ENCODE results near the gene GTF2IRD2.
"Not testable (repeated sequence)": the region's sequence is repeated elsewhere in the genome, so short reads cannot be mapped to it uniquely, and the experiment has no call there.

GTF2IRD2 gene

GRCh38 chr7:74781746-74782145 is 69.7 kb downstream of the GTF2IRD2 start:
- not testable (repeated sequence) for H3K4me1 ChIP-seq (ENCODE audit: insufficient read depth, low read length, poor library complexity, severe bottlenecking); H3K36me3 ChIP-seq (ENCODE audit: insufficient read depth, low read length); H3K27me3 ChIP-seq (ENCODE audit: insufficient read depth, low read length, poor library complexity, severe bottlenecking); H4K20me1 ChIP-seq (ENCODE audit: insufficient read depth, low read length, poor library complexity, severe bottlenecking); H3K4me3 ChIP-seq (ENCODE audit: low read length, poor library complexity, severe bottlenecking); H3F3A ChIP-seq (ENCODE audit: low read depth); H3K4me2 ChIP-seq (ENCODE audit: low read depth, low read length, poor library complexity, severe bottlenecking); H3K79me2 ChIP-seq (ENCODE audit: insufficient read depth, low read length); H2AFZ ChIP-seq (ENCODE audit: low read length); H3K9me2 ChIP-seq (replicated peaks; ENCODE audit: low read depth, low read length); H3K9ac ChIP-seq (ENCODE audit: low read depth, low read length, poor library complexity, severe bottlenecking); H3K9me3 ChIP-seq (ENCODE audit: insufficient read depth, low read depth, low read length)

- not testable (repeated sequence) for H3K79me2 ChIP-seq (ENCODE audit: insufficient read depth, low read length); H3K4me1 ChIP-seq (ENCODE audit: insufficient read depth, low read length, poor library complexity, severe bottlenecking); H3K27me3 ChIP-seq (ENCODE audit: insufficient read depth, low read length, poor library complexity, severe bottlenecking); H3K9ac ChIP-seq (ENCODE audit: low read depth, low read length, poor library complexity, severe bottlenecking); H3K36me3 ChIP-seq (ENCODE audit: insufficient read depth, low read length); H3K4me3 ChIP-seq (ENCODE audit: low read length, poor library complexity, severe bottlenecking); H4K20me1 ChIP-seq (ENCODE audit: insufficient read depth, low read length, poor library complexity, severe bottlenecking); H3F3A ChIP-seq (ENCODE audit: low read depth); H3K9me3 ChIP-seq (ENCODE audit: insufficient read depth, low read depth, low read length); H2AFZ ChIP-seq (ENCODE audit: low read length); H3K9me2 ChIP-seq (replicated peaks; ENCODE audit: low read depth, low read length); H3K4me2 ChIP-seq (ENCODE audit: low read depth, low read length, poor library complexity, severe bottlenecking)
Measured at GRCh38 chr7:74779053-74779452, 72.4 kb downstream of the GTF2IRD2 start.

GRCh38 chr7:74775111-74775510 is 76.3 kb downstream of the GTF2IRD2 start:
- H3K27me3 ChIP-seq (ENCODE audit: insufficient read depth, low read length, poor library complexity, severe bottlenecking); H3K9ac ChIP-seq (ENCODE audit: low read depth, low read length, poor library complexity, severe bottlenecking); H2AFZ ChIP-seq (ENCODE audit: low read length); H3K79me2 ChIP-seq (ENCODE audit: insufficient read depth, low read length); H4K20me1 ChIP-seq (ENCODE audit: insufficient read depth, low read length, poor library complexity, severe bottlenecking); H3F3A ChIP-seq (ENCODE audit: low read depth); H3K36me3 ChIP-seq (ENCODE audit: insufficient read depth, low read length); H3K9me3 ChIP-seq (ENCODE audit: insufficient read depth, low read depth, low read length); H3K4me3 ChIP-seq (ENCODE audit: low read length, poor library complexity, severe bottlenecking); H3K4me1 ChIP-seq (ENCODE audit: insufficient read depth, low read length, poor library complexity, severe bottlenecking); H3K9me2 ChIP-seq (replicated peaks; ENCODE audit: low read depth, low read length); H3K4me2 ChIP-seq (ENCODE audit: low read depth, low read length, poor library complexity, severe bottlenecking): not testable (repeated sequence)

GRCh38 chr7:74773760-74774750 is 77.3 kb downstream of the GTF2IRD2 start, which contains the start of gene NCF1:
Gene NCF1 (plus strand): TSS chr7:74774011. CDS start chr7:74774032, 21 bp downstream.
- H3K79me2 ChIP-seq (ENCODE audit: insufficient read depth, low read length); H3K4me3 ChIP-seq (ENCODE audit: low read length, poor library complexity, severe bottlenecking); H3K9me2 ChIP-seq (replicated peaks; ENCODE audit: low read depth, low read length); H2AFZ ChIP-seq (ENCODE audit: low read length); H3F3A ChIP-seq (ENCODE audit: low read depth); H3K9ac ChIP-seq (ENCODE audit: low read depth, low read length, poor library complexity, severe bottlenecking); H3K4me1 ChIP-seq (ENCODE audit: insufficient read depth, low read length, poor library complexity, severe bottlenecking); H3K36me3 ChIP-seq (ENCODE audit: insufficient read depth, low read length); H4K20me1 ChIP-seq (ENCODE audit: insufficient read depth, low read length, poor library complexity, severe bottlenecking); H3K4me2 ChIP-seq (ENCODE audit: low read depth, low read length, poor library complexity, severe bottlenecking); H3K27me3 ChIP-seq (ENCODE audit: insufficient read depth, low read length, poor library complexity, severe bottlenecking); H3K9me3 ChIP-seq (ENCODE audit: insufficient read depth, low read depth, low read length): not testable (repeated sequence)

GRCh38 chr7:74772093-74772492 is 79.3 kb downstream of the GTF2IRD2 start:
- not testable (repeated sequence) for H3K79me2 ChIP-seq (ENCODE audit: insufficient read depth, low read length); H3K9me2 ChIP-seq (replicated peaks; ENCODE audit: low read depth, low read length); H3K36me3 ChIP-seq (ENCODE audit: insufficient read depth, low read length); H3K9me3 ChIP-seq (ENCODE audit: insufficient read depth, low read depth, low read length); H2AFZ ChIP-seq (ENCODE audit: low read length); H3K9ac ChIP-seq (ENCODE audit: low read depth, low read length, poor library complexity, severe bottlenecking); H4K20me1 ChIP-seq (ENCODE audit: insufficient read depth, low read length, poor library complexity, severe bottlenecking); H3K27me3 ChIP-seq (ENCODE audit: insufficient read depth, low read length, poor library complexity, severe bottlenecking); H3K4me2 ChIP-seq (ENCODE audit: low read depth, low read length, poor library complexity, severe bottlenecking); H3K4me3 ChIP-seq (ENCODE audit: low read length, poor library complexity, severe bottlenecking); H3K4me1 ChIP-seq (ENCODE audit: insufficient read depth, low read length, poor library complexity, severe bottlenecking); H3F3A ChIP-seq (ENCODE audit: low read depth)

- H3K9me2 ChIP-seq (replicated peaks; ENCODE audit: low read depth, low read length); H3K9ac ChIP-seq (ENCODE audit: low read depth, low read length, poor library complexity, severe bottlenecking); H4K20me1 ChIP-seq (ENCODE audit: insufficient read depth, low read length, poor library complexity, severe bottlenecking); H2AFZ ChIP-seq (ENCODE audit: low read length); H3K27me3 ChIP-seq (ENCODE audit: insufficient read depth, low read length, poor library complexity, severe bottlenecking); H3K4me1 ChIP-seq (ENCODE audit: insufficient read depth, low read length, poor library complexity, severe bottlenecking); H3K9me3 ChIP-seq (ENCODE audit: insufficient read depth, low read depth, low read length); H3F3A ChIP-seq (ENCODE audit: low read depth); H3K4me2 ChIP-seq (ENCODE audit: low read depth, low read length, poor library complexity, severe bottlenecking); H3K79me2 ChIP-seq (ENCODE audit: insufficient read depth, low read length); H3K36me3 ChIP-seq (ENCODE audit: insufficient read depth, low read length); H3K4me3 ChIP-seq (ENCODE audit: low read length, poor library complexity, severe bottlenecking): not testable (repeated sequence)
Measured at GRCh38 chr7:74770062-74770461, 81.3 kb downstream of the GTF2IRD2 start.

GRCh38 chr7:74766991-74767390 is 84.4 kb downstream of the GTF2IRD2 start:
- not testable (repeated sequence) for H3K4me2 ChIP-seq (ENCODE audit: low read depth, low read length, poor library complexity, severe bottlenecking)

More at GRCh38 chr7:74766991-74767390, 84.4 kb downstream of the GTF2IRD2 start:
- H3K4me1 ChIP-seq (ENCODE audit: insufficient read depth, low read length, poor library complexity, severe bottlenecking); H2AFZ ChIP-seq (ENCODE audit: low read length); H3K9ac ChIP-seq (ENCODE audit: low read depth, low read length, poor library complexity, severe bottlenecking); H3K36me3 ChIP-seq (ENCODE audit: insufficient read depth, low read length); H3K9me2 ChIP-seq (replicated peaks; ENCODE audit: low read depth, low read length); H3K9me3 ChIP-seq (ENCODE audit: insufficient read depth, low read depth, low read length); H3F3A ChIP-seq (ENCODE audit: low read depth); H3K79me2 ChIP-seq (ENCODE audit: insufficient read depth, low read length); H3K4me3 ChIP-seq (ENCODE audit: low read length, poor library complexity, severe bottlenecking); H4K20me1 ChIP-seq (ENCODE audit: insufficient read depth, low read length, poor library complexity, severe bottlenecking); H3K27me3 ChIP-seq (ENCODE audit: insufficient read depth, low read length, poor library complexity, severe bottlenecking): not testable (repeated sequence)

Data from Loucy (cell line).